Measurements from ENCODE around the gene ZNF324.
"Not testable (repeated sequence)": the region's sequence is repeated elsewhere in the genome, so short reads cannot be mapped to it uniquely, and the experiment has no call there.

Gene ZNF324

GRCh38 chr19:58480831-58481230 is 14.0 kb downstream of the ZNF324 start:
- TF ChIP-seq CTCF (IDR thresholded peaks at IDR 0.05; ENCODE audit: low read length) (no peak), EZH2 (IDR thresholded peaks at IDR 0.05; ENCODE audit: borderline replicate concordance, low read length) (no peak)
- Histone ChIP-seq H3K36me3 (ENCODE audit: insufficient read depth, low read length) (no peaks in the 10 kb centered on the region), H2AFZ (ENCODE audit: low read length) (no peak overlapping the region), H3K4me1 (ENCODE audit: insufficient read depth, low read length, severe bottlenecking) (peaks cover 9% of the 10 kb centered on the region), H3K4me3 (ENCODE audit: low read depth, low read length, poor library complexity, severe bottlenecking) (no peak overlapping the region), H3K9me2 (ENCODE audit: low read depth, low read length) (no peaks in the 10 kb centered on the region), H3K27ac (ENCODE audit: low read depth, low read length, poor library complexity, severe bottlenecking) (no peak overlapping the region), H4K20me1 (ENCODE audit: insufficient read depth, low read length) (no peaks in the 10 kb centered on the region), H3K9ac (ENCODE audit: low read length) (no peak overlapping the region), H3K27me3 (ENCODE audit: insufficient read depth, low read length) (no peaks in the 10 kb centered on the region), H3F3A (ENCODE audit: insufficient read depth, low read length) (no peaks in the 10 kb centered on the region), H3K79me2 (ENCODE audit: insufficient read depth, low read length) (no peaks in the 10 kb centered on the region), H3K4me2 (ENCODE audit: low read length) (no peak overlapping the region), H3K9me3 (ENCODE audit: low read length) (no peaks in the 10 kb centered on the region)

- H2AFZ ChIP-seq (ENCODE audit: low read length), result no peak overlapping the region
- TF ChIP-seq EZH2 (IDR thresholded peaks at IDR 0.05; ENCODE audit: borderline replicate concordance, low read length) (no peak), CTCF (IDR thresholded peaks at IDR 0.05; ENCODE audit: low read length) (no peak)
- no peaks in the 10 kb centered on the region for H4K20me1 ChIP-seq (ENCODE audit: insufficient read depth, low read length)
Observed at GRCh38 chr19:58482372-58482771, 15.5 kb downstream of the ZNF324 start.

GRCh38 chr19:58483776-58484175 is 16.9 kb downstream of the ZNF324 start:
- H3K9me2 ChIP-seq (ENCODE audit: low read depth, low read length), result no peaks in the 10 kb centered on the region
- no peak overlapping the region for H2AFZ ChIP-seq (ENCODE audit: low read length)
- H3K4me1 ChIP-seq (ENCODE audit: insufficient read depth, low read length, severe bottlenecking), result peaks cover 1% of the 10 kb centered on the region
- H3K27ac ChIP-seq (ENCODE audit: low read depth, low read length, poor library complexity, severe bottlenecking), result no peak overlapping the region
- no peak overlapping the region for H3K4me2 ChIP-seq (ENCODE audit: low read length)
- no peaks in the 10 kb centered on the region for H3K36me3 ChIP-seq (ENCODE audit: insufficient read depth, low read length)
- H3K4me3 ChIP-seq (ENCODE audit: low read depth, low read length, poor library complexity, severe bottlenecking), result no peak overlapping the region
- H4K20me1 ChIP-seq (ENCODE audit: insufficient read depth, low read length), result no peaks in the 10 kb centered on the region
- H3K9ac ChIP-seq (ENCODE audit: low read length), result no peak overlapping the region
- no peaks in the 10 kb centered on the region for H3F3A ChIP-seq (ENCODE audit: insufficient read depth, low read length)
- H3K79me2 ChIP-seq (ENCODE audit: insufficient read depth, low read length), result no peaks in the 10 kb centered on the region
- no peaks in the 10 kb centered on the region for H3K9me3 ChIP-seq (ENCODE audit: low read length)
- no peaks in the 10 kb centered on the region for H3K27me3 ChIP-seq (ENCODE audit: insufficient read depth, low read length)
- TF ChIP-seq EZH2 (IDR thresholded peaks at IDR 0.05; ENCODE audit: borderline replicate concordance, low read length) (no peak), CTCF (IDR thresholded peaks at IDR 0.05; ENCODE audit: low read length) (no peak)

More at GRCh38 chr19:58482372-58482771, 15.5 kb downstream of the ZNF324 start:
- no peaks in the 10 kb centered on the region for H3K9me2 ChIP-seq (ENCODE audit: low read depth, low read length)
- H3K9me3 ChIP-seq (ENCODE audit: low read length), result no peaks in the 10 kb centered on the region
- H3K9ac ChIP-seq (ENCODE audit: low read length), result no peak overlapping the region
- no peak overlapping the region for H3K4me2 ChIP-seq (ENCODE audit: low read length)
- no peaks in the 10 kb centered on the region for H3F3A ChIP-seq (ENCODE audit: insufficient read depth, low read length)
- H3K79me2 ChIP-seq (ENCODE audit: insufficient read depth, low read length), result no peaks in the 10 kb centered on the region
- no peaks in the 10 kb centered on the region for H3K36me3 ChIP-seq (ENCODE audit: insufficient read depth, low read length)
- no peak overlapping the region for H3K27ac ChIP-seq (ENCODE audit: low read depth, low read length, poor library complexity, severe bottlenecking)
- no peaks in the 10 kb centered on the region for H3K4me1 ChIP-seq (ENCODE audit: insufficient read depth, low read length, severe bottlenecking)
- no peak overlapping the region for H3K4me3 ChIP-seq (ENCODE audit: low read depth, low read length, poor library complexity, severe bottlenecking)
- no peaks in the 10 kb centered on the region for H3K27me3 ChIP-seq (ENCODE audit: insufficient read depth, low read length)

- H3K9me2 ChIP-seq (ENCODE audit: low read depth, low read length); H3K27me3 ChIP-seq (ENCODE audit: insufficient read depth, low read length); H2AFZ ChIP-seq (ENCODE audit: low read length); H3K4me1 ChIP-seq (ENCODE audit: insufficient read depth, low read length, severe bottlenecking); H3K4me3 ChIP-seq (ENCODE audit: low read depth, low read length, poor library complexity, severe bottlenecking); H3K4me2 ChIP-seq (ENCODE audit: low read length); H3K36me3 ChIP-seq (ENCODE audit: insufficient read depth, low read length); H3K9ac ChIP-seq (ENCODE audit: low read length); H3K79me2 ChIP-seq (ENCODE audit: insufficient read depth, low read length); H4K20me1 ChIP-seq (ENCODE audit: insufficient read depth, low read length); H3F3A ChIP-seq (ENCODE audit: insufficient read depth, low read length); H3K27ac ChIP-seq (ENCODE audit: low read depth, low read length, poor library complexity, severe bottlenecking); H3K9me3 ChIP-seq (ENCODE audit: low read length): not testable (repeated sequence)
Observed at GRCh38 chr19:58484349-58484748, 17.5 kb downstream of the ZNF324 start.

Data from OCI-LY1 (cell line).